HepG2 (cell line): Measurements from ENCODE around the gene SLC16A7. TPM values are rescaled to one million over a fixed set of nuclear protein-coding genes. Genes with fewer than 3 reads are reported as not detected.

Source experiments
- PITX1 ChIP-seq: sonication (generic); formaldehyde crosslinking; IDR thresholded peaks from 2 replicates; pipeline ENCODE4 v1.5.1; 2020; ENCODE audit warnings: mild to moderate bottlenecking, missing genetic modification reagents
- ZNF567 ChIP-seq: sonication (generic); formaldehyde crosslinking; IDR thresholded peaks from 2 replicates; pipeline ENCODE4 v1.8.1; 2023; ENCODE audit warnings: mild to moderate bottlenecking, missing genetic modification reagents, borderline replicate concordance
- polyA plus RNA-seq, 8 experiments: library from polyadenylated mRNA; depleted of rRNA in 3 of 8; stranded (reverse) in 7 of 8; unstranded in 1 of 8; fragments of >200 nt; fragmentation: Illumina TruSeq in 4 of 8; extraction: Trizol in 4 of 8; gene quantifications; 2 replicates each; pipeline versions ENCODE4 v1.2.1 to v1.2.3, GENCODE V29; 2011 to 2016; ENCODE audit warnings: low read depth in 4 of 8, missing spikeins in 1 of 8, mixed read lengths in 1 of 8; ENCODE audit not compliant: insufficient read depth in 1 of 8
- total RNA-seq, 5 experiments: library from RNA; depleted of rRNA; stranded (reverse); fragments of >200 nt; fragmentation: Illumina TruSeq; extraction: Trizol; gene quantifications; 2 replicates each; pipeline ENCODE4 v1.2.3, GENCODE V29; 2016; ENCODE audit warnings: low read depth in 1 of 5
- TF ChIP-seq, protein P1 (sequence below): sonication (generic); formaldehyde crosslinking; IDR thresholded peaks from 2 replicates; pipeline ENCODE4 v1.5.0; 2020; ENCODE audit warnings: mild to moderate bottlenecking, missing genetic modification reagents, borderline replicate concordance
- TF ChIP-seq, protein P2 (sequence below): IDR thresholded peaks from 2 replicates; pipeline ENCODE4 v1.4.0; 2020; ENCODE audit warnings: mild to moderate bottlenecking, missing genetic modification reagents

The SLC16A7 gene
- total and polyA plus RNA-seq, 2 of the 13 experiments (the other 11 are each of a cell fraction or from before 2014, with no cell fraction given): 1.3 to 1.6 TPM

GRCh38 chr12:59636945-59637691 is 41.3 kb downstream of the SLC16A7 start (continued):
- TF ChIP-seq, protein P1, sequence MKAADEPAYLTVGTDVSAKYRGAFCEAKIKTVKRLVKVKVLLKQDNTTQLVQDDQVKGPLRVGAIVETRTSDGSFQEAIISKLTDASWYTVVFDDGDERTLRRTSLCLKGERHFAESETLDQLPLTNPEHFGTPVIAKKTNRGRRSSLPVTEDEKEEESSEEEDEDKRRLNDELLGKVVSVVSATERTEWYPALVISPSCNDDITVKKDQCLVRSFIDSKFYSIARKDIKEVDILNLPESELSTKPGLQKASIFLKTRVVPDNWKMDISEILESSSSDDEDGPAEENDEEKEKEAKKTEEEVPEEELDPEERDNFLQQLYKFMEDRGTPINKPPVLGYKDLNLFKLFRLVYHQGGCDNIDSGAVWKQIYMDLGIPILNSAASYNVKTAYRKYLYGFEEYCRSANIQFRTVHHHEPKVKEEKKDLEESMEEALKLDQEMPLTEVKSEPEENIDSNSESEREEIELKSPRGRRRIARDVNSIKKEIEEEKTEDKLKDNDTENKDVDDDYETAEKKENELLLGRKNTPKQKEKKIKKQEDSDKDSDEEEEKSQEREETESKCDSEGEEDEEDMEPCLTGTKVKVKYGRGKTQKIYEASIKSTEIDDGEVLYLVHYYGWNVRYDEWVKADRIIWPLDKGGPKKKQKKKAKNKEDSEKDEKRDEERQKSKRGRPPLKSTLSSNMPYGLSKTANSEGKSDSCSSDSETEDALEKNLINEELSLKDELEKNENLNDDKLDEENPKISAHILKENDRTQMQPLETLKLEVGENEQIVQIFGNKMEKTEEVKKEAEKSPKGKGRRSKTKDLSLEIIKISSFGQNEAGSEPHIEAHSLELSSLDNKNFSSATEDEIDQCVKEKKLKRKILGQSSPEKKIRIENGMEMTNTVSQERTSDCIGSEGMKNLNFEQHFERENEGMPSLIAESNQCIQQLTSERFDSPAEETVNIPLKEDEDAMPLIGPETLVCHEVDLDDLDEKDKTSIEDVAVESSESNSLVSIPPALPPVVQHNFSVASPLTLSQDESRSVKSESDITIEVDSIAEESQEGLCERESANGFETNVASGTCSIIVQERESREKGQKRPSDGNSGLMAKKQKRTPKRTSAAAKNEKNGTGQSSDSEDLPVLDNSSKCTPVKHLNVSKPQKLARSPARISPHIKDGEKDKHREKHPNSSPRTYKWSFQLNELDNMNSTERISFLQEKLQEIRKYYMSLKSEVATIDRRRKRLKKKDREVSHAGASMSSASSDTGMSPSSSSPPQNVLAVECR (CRISPR knock-in tag): no peak
- TF ChIP-seq PITX1 (CRISPR knock-in tag): no peak
- TF ChIP-seq, protein P2, sequence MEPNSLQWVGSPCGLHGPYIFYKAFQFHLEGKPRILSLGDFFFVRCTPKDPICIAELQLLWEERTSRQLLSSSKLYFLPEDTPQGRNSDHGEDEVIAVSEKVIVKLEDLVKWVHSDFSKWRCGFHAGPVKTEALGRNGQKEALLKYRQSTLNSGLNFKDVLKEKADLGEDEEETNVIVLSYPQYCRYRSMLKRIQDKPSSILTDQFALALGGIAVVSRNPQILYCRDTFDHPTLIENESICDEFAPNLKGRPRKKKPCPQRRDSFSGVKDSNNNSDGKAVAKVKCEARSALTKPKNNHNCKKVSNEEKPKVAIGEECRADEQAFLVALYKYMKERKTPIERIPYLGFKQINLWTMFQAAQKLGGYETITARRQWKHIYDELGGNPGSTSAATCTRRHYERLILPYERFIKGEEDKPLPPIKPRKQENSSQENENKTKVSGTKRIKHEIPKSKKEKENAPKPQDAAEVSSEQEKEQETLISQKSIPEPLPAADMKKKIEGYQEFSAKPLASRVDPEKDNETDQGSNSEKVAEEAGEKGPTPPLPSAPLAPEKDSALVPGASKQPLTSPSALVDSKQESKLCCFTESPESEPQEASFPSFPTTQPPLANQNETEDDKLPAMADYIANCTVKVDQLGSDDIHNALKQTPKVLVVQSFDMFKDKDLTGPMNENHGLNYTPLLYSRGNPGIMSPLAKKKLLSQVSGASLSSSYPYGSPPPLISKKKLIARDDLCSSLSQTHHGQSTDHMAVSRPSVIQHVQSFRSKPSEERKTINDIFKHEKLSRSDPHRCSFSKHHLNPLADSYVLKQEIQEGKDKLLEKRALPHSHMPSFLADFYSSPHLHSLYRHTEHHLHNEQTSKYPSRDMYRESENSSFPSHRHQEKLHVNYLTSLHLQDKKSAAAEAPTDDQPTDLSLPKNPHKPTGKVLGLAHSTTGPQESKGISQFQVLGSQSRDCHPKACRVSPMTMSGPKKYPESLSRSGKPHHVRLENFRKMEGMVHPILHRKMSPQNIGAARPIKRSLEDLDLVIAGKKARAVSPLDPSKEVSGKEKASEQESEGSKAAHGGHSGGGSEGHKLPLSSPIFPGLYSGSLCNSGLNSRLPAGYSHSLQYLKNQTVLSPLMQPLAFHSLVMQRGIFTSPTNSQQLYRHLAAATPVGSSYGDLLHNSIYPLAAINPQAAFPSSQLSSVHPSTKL (CRISPR knock-in tag): no peak
- no peak for TF ChIP-seq ZNF567
